K562 (cell line): ENCODE measurements around the gene RNF19B. TPM values are rescaled to one million over a fixed set of nuclear protein-coding genes. Genes with fewer than 3 reads are reported as not detected.

ENCODE experiments used
- CSDE1 ChIP-seq, 2 experiments: fragments of 450-650 bp; IDR thresholded peaks; 2 replicates each; pipeline ENCODE4 v1.6.1; 2016; ENCODE audit warnings: mild to moderate bottlenecking in 1 of 2
- ETS1 ChIP-seq: conservative IDR thresholded peaks from 2 replicates; pipeline ENCODE4 v1.6.1; 2011; ENCODE audit warnings: low read depth, mild to moderate bottlenecking, low read length; ENCODE audit not compliant: control insufficient read depth
- FOXP1 ChIP-seq: sonication (generic); formaldehyde crosslinking; IDR thresholded peaks from 2 replicates; pipeline ENCODE4 v1.8.0; 2022; ENCODE audit warnings: mild to moderate bottlenecking, missing genetic modification reagents
- MYBL2 ChIP-seq, 2 experiments: fragments of 450-650 bp in 1 of 2; sonication (generic) in 1 of 2; formaldehyde crosslinking in 1 of 2; IDR thresholded peaks; 2 replicates each; pipeline versions ENCODE4 v1.6.1 to v1.8.1; 2017 to 2022; ENCODE audit warnings: borderline replicate concordance in 1 of 2, inconsistent platforms in 1 of 2, low read depth in 1 of 2, mild to moderate bottlenecking in 1 of 2, missing genetic modification reagents in 1 of 2, moderate library complexity in 1 of 2
- SRSF1 ChIP-seq: fragments of 200-400 bp; formaldehyde crosslinking; IDR thresholded peaks from 2 replicates; pipeline ENCODE4 v1.6.1; 2017; ENCODE audit warnings: mild to moderate bottlenecking, low read depth, low read length, moderate library complexity
- ZBTB9 ChIP-seq: fragments of 450-650 bp; formaldehyde crosslinking; IDR thresholded peaks from 2 replicates; pipeline ENCODE4 v1.4.0; 2020; ENCODE audit warnings: mild to moderate bottlenecking, moderate library complexity
- ZNF318 ChIP-seq, 2 experiments: fragments of 450-650 bp; IDR thresholded peaks; 2 replicates each; pipeline ENCODE4 v1.6.1; 2016; ENCODE audit warnings: mild to moderate bottlenecking in 2 of 2, borderline replicate concordance in 1 of 2, low read depth in 1 of 2, moderate library complexity in 1 of 2
- ZNF324 ChIP-seq: fragments of 250-450 bp; sonication (Bioruptor Pico); IDR thresholded peaks from 2 replicates; pipeline ENCODE4 v1.4.0; 2020; ENCODE audit warnings: mild to moderate bottlenecking
- ZNF445 ChIP-seq: fragments of 250-450 bp; sonication (Bioruptor Pico); IDR thresholded peaks from 2 replicates; pipeline ENCODE4 v1.4.0; 2020; ENCODE audit warnings: low read depth, mild to moderate bottlenecking, moderate library complexity
- polyA plus RNA-seq, 8 experiments: library from polyadenylated mRNA; depleted of rRNA in 4 of 8; stranded (reverse) in 5 of 8; unstranded in 3 of 8; fragments of >200 nt; fragmentation: Nextera tagmentation in 2 of 8; fragmentation: Illumina TruSeq in 1 of 8; extraction: Ambion mirVana in 2 of 8; extraction: Trizol in 1 of 8; gene quantifications; 2 replicates each; pipeline versions ENCODE4 v1.2.1 to v1.2.3, GENCODE V29; 2011 to 2014; ENCODE audit warnings: inconsistent platforms in 1 of 8, missing spikeins in 1 of 8
- total RNA-seq, 7 experiments: library from RNA; depleted of rRNA in 6 of 7; stranded (reverse); fragments of >200 nt in 6 of 7; fragmentation: Illumina TruSeq in 2 of 7; extraction: Trizol in 2 of 7; gene quantifications; 2 replicates each; pipeline versions ENCODE4 v1.2.1 to v1.2.3, GENCODE V29; 2011 to 2021; ENCODE audit warnings: low replicate concordance in 1 of 7

Gene RNF19B
- total and polyA plus RNA-seq, 9 of the 15 experiments (the other 6 are each of a cell fraction or from before 2014, with no cell fraction given): 2.6 to 14.9 (median 10.1) TPM

- no peak for TF ChIP-seq ZNF318 (IDR thresholded peaks at IDR 0.05; ENCODE audit: borderline replicate concordance in 1 of 2, low read depth in 1 of 2)
- no peak for TF ChIP-seq FOXP1
- no peak for TF ChIP-seq CSDE1 (IDR thresholded peaks at IDR 0.05)
- TF ChIP-seq ETS1: no peak
- TF ChIP-seq SRSF1: no peak
- no peak for TF ChIP-seq ZBTB9
- TF ChIP-seq MYBL2 (IDR thresholded peaks at IDR 0.05; ENCODE audit: low read depth): no peak
- no peak for TF ChIP-seq MYBL2 (CRISPR knock-in tag; IDR thresholded peaks at IDR 0.05; ENCODE audit: borderline replicate concordance)
- no peak for TF ChIP-seq ZNF324 (CRISPR knock-in tag)
- no peak for TF ChIP-seq ZNF445
- TF ChIP-seq, all 486 proteins: peak for 0
These were observed 4.3 kb downstream of the RNF19B start (continued) for GRCh38 chr1:32960342-32960741.
